Hematopoietic multipotent progenitor cell treated with erythropoietin and hydrocortisone succinate and interleukin-3 and kit ligand, for 4 days (in vitro differentiated cells): ENCODE data around the gene ALDOB.

Experiments used
- DNase-seq: peaks from one replicate; pipeline ENCODE4 v3.0.0-alpha.2; 2015

Gene ALDOB

DNA sequence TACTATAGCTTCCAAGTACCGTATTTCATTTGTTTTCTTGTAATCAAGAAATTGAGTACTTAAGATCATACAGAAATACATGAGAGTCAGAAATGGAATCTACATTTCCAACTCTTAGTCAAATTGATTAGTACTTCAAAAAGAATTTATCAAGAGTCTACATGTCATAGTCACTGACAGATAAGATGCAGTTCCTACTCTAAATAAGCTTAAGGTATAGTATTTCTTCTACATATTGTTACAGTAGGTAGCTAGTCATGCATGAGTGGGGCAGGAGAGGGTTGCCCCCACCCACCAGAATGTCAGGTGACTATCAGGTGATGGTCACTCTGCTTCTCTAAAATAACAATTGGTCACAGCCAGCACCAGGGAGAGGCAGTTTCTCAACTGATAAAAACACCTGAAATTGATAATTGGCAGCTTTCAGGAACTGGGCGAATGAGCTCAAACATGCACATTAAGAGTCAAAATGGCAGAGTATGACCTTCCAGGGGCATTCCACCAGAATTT lies 53.7 kb downstream of the ALDOB start:
- DNase-seq: no peak

- no peak for DNase-seq
These were observed 54.5 kb downstream of the ALDOB start for GRCh38 chr9:101381118-101381517.

DNA sequence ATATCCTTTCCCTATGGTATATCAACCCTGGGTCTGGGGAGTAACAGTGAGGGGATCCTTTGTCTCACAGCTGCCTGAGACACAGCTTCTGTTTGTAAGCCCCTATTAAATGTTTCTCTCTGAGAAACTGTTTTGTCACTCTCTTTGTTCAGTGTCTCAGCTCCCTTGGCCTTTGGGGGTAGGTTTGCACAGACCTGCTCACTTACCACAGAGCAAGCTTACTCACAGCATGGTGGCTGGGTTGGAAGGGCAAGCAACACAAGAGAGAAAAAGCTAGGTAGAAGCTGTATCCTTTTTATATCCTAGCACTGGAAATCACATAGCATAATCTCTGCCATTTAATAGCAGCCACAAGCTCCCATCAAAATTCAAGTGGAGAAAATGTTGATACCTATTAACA lies 55.3 kb downstream of the ALDOB start:
- DNase-seq: no peak

DNA sequence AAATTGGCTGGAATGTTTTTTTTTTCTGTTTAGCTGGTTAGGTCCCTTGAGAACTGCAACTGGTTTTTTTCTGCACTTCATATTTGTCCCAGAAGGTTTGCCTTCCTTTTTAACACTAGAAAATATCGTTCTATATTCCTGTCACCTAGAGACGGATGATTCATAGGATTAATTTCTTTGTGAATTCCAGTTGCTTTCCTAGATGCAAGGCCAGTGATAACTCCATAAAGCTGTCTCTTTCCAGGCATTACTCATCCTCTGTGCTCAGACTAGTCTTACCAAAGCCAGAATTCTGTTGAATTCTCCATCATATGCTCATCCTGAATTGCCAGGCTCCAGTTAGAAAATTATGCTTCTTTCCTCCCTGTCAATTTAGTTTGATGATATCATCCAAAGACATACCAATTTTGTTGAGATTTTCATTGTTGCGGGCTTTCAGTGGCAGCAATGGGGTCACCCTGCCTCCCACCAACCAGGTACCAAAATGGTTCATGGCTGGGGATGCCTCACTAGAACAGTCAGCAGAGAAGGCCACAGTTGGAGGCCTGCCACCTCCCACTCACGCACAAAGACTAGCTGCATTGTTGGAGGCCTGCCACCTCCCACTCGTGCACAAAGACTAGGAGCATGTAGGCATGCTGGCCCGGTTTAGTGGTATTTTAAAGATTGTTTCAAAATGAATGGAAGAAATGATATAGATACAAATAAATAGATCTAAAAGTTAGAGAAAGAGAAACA lies 59.3 kb downstream of the ALDOB start:
- DNase-seq: no peak

DNA sequence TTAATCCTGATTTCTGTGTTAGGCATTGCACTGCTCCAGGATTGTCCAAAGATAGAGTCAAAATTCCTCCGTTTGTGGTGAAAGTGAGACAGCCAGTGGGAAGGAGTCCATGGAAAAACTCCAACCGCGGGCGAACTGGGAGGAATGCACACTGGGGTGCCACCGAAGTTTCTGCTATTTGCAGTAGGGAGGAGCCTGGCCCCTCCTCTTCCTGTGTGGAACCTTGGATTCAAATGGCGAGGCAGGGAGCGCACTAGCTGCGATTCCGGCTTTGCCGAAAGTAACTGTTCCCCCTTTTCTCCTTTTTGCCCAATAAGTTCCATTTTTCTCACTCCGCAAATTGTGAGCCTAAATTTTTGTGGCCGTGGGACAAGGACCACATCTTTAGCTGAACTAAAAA lies 60.0 kb downstream of the ALDOB start:
- no peak for DNase-seq

- no peak for DNase-seq
These were observed 63.1 kb downstream of the ALDOB start for GRCh38 chr9:101372327-101373118.

GRCh38 chr9:101371813-101372212 lies 63.8 kb downstream of the ALDOB start:
- no peak for DNase-seq
